HG02970 (cell line): Measurements from ENCODE around the gene AJUBA.
"Not testable (repeated sequence)": the region's sequence is repeated elsewhere in the genome, so short reads cannot be mapped to it uniquely, and the experiment has no call there.

Experiments used
- ATAC-seq: cut with Tn5 transposase; IDR thresholded peaks from one replicate; pipeline ENCODE4 v1.9.1; 2021; ENCODE audit warnings: mild to moderate bottlenecking, moderate library complexity, moderate number of reproducible peaks; ENCODE audit not compliant: unreplicated experiment, low FRiP score

Gene AJUBA

DNA sequence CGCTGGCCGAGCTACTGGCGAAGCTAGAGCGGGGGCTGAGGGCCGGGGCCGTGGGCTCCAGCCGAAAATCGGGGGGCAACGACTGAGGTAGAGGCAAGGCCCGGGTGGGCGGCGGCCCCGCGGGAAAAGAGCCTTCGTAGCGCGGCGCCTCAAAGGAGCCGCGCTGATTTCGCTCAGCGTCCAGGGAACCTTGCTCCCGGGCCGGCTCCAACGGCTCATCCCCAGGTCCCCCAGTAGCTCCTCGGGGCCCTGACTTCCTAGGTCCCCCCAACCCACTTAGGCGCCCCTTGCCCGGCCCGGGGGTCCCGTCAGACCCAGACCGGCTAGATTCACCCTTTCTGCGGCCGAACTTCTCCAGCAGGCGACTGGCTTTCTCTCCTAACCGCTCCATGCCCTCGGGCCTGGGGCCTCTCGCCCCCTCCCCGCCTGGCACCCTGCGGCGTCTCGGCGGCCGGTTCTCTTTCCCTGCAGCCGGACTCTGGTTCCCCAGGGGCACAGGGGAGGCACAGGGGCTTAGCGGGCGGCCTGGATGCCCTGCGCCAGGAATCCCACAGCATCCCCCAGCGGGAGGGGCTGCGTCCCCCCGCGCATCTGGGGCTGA, 375 bp downstream of the AJUBA start:
- no peak for ATAC-seq

DNA sequence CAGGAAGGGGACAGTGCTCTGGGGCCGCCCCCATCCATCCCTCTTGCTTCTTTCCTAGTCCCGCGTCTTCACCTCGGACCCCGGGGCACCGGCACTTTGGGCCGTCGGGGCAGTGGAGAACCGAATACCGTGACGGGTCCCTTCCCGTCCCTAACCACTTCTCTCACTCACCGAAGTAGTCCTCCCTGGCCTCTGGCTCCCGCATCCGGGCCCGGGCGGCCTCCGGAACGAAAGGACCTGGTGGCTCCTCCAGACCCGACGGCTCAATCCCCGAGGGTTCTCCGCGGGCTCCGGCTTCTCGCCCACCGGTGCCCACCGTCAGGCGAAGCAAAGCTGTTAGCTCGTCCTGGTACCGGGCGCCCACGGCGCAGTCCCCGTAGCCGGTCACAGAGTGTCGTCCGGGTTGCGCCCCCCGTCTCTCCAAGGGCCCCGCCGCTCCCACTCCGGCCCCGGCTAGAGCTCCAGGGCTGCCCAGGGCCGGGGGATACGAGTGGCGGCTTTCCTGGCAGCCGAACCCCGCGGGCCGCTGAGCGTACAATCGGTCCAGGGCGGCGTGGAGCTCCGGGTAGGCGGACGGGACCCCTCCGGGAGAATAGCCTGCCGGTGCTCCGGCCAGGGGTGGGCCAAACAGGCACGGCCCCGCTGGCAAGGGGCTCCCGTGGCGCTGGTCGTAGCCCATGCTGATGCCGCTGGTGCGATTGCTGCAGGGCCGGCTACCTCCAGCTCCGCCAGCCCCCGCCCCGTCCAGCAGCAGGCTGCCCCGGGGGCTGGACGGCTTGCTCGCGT, 1.1 kb downstream of the AJUBA start:
- no peak for ATAC-seq

DNA sequence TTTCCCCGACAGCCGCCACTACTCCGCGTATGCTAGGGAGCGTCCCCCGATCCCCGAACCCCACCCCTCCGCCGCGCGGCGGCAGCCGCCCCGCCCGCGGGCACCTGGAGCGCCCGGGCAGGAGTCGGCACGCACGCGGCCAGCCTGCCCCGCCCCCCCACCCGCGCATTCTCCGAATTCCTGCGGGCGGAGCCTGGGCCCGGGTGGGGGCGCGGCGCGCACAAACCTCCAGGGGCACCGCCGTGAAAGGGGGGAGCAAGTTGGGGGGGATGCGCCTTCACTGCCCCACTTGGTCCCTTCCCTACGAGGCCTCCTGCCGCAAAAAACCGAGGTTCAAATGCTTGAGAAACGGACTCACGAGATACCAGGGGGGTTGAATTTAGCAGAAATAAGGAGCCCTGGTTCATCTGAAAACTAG, 1.7 kb downstream of the AJUBA start:
- ATAC-seq: no peak

DNA sequence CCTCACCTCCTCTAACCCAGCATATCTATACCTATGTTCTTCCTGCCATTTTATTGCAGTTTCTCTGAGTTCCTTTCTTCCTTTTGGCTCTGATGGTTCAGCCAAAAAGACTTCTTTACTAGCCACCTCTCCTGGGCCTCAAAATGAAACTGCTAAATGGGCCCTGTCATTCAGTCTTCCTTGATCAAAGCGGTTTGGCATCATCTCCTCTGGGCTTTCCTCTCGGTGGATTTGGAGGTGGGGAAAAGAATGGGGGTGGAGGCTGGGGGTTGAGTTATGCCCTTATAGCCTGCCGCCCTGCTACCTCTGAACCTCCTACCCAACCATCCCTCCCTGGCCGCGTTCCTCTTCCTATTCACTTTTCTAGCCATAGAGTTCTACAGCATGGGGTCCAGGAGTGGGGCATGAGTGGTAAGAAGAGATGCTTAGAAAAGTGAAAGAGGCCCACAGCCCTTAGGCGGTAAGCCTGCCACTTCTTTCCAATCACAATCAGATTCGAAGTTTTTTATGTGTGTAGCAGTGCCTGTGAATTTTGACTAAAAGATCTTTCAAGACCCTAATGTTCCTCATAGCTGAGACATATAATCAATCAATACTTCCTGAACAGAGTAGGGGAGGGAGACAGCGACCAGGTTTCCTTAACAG, 2.5 kb downstream of the AJUBA start:
- no peak for ATAC-seq

DNA sequence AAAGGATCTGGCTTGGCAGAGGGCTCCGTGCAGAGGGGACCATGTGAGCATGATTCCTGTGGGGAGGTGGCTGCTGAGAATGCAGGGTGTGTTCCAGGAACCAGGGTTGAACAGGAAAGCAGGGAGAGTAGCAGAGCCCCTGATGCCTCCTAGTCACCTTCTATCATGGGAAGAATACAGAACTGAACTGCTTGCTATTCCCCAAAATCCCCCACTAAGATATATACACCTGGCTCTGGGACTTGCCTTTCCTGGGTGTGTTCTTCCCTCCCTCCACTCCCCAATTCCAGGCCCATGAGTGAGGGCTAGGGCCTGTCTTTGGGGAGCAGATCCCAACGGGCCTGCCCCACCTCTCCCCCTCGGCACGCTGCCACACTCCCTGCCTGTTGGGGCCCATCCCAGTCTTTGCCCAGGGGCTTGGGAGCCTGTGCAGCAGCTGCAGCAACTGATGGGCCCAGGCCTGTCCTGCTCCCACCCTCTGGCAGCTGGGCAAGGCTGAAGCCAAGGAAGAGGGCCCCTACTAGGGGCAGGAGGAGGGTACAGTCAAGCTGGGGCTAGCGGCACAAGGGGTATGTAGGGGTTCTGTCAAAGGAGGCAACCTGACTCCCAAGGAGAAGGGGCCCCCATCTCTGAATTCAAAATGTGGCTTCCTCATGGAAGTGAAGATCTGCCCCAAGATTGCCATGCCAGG, 3.2 kb downstream of the AJUBA start:
- no peak for ATAC-seq

DNA sequence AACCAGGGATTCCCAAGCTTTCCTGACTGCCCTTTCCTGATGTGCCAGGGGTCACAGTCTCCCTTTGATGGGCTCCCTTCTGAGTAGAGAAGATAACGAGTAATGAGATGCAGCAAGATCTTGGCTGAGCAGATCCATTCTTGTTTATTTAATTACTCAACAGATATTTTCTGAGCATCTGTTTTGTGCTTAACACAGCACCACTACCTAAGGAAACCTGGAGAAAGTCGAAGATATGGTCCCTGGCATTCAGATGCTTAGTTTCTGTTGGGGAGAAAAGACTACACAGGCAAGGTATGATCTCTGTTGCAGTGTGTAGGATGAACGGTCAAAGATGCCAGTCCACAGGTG, 3.9 kb downstream of the AJUBA start:
- ATAC-seq: no peak

DNA sequence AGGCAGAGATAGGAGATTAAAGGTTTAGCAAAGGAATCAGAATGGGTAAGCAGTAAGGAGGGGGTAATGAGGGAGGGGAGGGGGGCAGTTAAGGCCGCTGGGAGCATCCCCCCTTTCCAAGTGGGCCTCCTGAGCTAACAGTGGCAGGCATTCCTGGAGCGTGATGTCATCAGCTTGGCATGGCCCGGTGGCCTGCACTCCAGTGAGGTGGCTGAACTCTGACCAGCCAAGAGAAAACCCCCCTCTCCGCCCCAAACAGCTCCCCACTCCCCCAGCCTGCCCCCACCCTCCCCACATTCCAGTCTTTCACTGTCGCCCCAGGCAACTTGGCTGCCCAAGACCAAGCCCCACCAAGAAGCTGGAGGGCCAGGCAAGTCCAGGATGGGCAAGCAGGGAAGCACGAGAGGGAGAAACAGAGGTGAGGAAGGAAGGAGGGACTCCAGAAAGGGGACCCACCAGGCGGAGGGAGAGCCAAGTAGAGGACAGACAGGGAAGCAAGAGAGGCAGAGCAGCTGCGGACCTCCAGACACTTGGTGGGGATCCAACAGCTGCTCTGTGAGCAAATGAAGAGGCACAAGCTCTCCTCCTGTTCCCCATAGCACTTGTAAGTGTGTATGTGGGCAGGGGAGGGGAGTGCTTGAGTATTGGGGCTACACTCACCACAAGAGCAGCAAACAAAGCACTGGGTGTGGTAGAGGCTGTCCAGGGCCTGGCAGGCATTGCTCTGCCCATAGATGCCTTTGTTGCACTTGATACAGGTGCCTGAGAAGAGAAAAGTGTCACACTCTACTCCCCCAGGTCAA, 4.5 kb downstream of the AJUBA start:
- ATAC-seq: no peak

DNA sequence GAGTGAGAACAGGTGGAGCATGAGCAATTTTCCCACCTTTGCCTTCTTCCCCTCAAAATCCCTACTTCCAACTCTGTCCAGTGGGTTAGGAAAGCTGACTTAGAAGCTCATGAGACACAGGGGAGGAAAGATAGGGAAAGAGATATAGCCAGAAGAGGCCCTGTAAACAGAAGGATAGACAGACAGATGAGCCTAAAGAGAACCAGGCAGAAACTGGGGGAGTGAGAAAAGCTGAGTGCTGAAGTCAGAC, 5.0 kb downstream of the AJUBA start:
- no peak for ATAC-seq

DNA sequence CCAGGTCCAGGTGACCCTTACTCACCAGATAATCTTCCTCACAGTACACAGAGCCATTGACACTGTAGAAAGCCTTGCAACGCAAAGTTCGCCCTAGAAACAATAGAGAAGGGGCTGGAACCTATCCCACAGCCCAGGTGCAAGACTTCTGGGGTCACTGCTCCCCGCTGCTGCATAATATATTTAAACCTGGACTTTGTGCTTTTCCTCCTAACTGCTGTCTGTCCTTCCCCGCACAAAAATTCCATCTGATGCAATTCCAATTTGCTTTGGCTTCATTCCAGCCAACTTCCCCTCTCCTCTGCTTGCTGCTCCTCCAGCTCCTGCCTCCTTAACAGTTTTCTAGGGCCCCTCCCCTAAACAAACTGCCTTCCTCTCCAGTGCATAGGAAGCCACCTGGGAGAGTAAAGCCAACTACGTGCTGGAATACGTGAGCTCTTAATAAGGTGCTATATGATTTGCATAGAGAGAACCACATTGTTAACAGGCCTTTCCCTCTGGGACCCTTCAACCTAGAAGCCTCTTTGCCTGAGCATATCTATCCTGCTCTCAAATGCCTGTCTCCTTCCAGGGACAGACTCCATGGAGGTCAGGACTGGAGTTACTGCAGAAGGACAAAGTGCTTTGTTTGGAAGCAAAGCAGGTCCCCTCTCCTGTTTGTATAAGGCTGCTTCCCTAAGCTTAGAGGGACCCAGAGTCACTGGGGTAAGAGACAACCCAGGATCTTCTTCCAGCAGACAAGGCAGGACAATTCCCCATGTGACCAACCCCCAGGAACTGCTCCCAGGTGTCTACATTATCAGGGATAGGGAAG, 5.5 kb downstream of the AJUBA start:
- ATAC-seq: no peak

DNA sequence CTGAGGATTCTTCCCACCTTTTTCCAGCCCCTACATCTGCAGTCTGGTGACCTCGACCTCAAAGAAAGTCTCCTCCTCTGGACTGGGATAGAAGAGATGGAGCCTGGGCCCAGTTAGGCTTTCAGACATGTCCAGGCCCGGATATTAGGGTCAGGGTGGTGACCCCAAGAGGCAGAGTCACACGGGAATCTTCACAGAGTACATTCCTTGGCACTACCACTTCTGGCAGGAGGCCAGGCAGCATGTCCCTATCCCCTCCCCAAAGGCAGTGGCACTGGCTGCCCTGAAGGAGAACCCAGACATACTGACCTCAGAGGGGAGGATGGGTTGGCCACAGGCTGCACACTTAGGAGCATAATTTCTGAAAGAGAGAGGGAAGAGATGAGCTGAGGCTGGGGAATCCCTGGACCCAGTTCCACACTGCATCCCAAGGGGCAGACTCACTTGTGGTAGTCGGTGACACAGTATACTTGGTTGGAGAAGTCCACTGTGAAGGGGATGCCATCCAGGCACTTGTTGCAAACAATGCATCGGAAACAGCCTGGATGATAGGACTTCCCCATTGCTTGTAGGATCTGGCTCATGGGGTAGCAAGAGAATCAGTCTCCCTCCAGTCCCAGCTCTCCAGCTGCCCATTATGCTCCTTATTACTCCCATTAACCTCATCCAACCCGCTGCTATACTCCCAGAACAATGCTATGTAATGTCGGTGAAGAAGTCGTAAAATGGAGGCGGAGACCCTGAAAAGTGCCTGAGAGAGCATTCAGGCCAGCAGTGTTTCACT, 7.6 kb downstream of the AJUBA start:
- ATAC-seq: no peak

DNA sequence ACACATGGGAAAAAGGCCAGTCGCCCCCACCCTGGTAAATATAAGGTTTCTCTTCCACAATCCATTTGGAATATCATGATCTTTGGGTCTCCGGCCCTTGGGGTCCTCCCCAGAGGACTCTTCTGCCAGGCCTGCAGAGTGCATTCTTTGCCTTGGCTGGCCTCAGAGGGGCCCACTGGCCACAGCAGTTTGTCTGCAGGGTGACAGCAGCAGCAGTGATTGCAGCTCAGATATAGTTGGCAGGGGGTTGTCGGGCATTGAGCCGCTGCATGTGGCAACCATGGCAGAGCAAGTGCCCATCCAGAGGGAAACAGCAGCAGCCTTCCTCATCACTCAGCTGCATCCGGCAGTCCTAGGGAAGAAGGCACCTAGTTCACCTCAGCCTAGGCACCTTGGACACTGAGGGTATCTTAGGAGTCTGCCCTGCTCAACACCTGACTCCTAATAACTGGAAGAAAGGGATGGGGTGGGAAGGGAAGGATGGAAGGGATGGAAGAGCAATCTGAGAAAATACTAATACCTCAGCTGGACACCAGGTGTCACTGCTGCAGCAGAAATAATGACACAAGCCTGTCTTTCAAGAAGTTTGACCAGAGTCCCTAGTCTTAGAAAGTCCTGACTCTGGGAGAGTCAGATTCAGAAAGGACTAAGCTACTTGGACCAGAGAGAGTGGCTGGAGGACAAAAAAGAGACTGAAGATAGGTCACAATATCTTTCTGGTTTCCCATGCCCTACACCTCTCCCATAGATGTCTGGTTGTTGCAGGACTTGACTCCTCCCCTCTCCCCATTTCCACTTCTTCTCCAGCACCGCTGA, 8.9 kb downstream of the AJUBA start:
- no peak for ATAC-seq

DNA sequence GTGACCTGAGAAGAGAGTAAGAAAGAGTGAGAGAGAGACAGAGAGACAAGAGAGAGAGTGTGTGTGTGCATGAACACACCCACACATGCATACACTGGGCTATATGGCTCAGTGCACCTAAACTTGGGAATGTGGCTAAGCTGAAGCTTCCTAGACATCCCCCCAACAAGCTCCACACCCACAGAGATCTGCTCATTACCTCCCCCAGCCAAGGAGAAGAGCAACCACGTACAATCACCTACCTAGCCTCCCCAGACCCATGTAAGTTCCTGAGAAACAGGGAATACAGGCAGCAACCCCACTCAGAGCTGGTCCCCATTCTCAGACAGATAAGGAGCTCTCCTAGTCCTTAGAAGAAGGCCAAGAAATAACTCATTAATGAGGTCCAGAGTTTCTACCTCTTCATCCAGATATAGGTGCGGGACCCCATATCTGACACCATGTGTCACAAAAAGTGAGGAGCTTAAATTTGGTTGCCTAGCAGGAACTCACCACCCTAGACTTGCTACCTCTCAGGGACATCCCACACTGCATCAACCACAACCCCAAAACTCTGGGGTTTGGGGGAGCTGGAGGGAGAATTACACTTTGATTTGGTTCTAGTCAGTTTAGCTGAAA, 9.9 kb downstream of the AJUBA start:
- no peak for ATAC-seq

DNA sequence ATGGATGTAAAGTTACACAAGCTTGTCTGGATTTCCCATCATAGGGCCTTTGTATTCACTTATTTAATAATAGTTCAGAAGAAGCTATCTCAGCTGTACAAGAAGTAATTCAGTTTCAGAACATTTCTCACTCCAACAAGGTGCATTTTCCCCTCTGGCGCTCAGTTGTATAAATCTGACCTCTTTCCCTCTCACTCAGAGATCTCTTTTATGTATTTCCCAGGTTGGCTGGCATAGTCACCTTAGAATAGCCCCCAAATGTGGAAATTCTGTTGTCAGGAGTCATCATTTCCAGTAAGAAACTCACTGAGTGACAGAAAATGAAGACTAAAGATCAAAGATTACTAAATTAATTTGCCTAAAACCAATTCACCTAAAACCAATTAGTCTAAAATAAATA, 11.2 kb downstream of the AJUBA start:
- no peak for ATAC-seq

DNA sequence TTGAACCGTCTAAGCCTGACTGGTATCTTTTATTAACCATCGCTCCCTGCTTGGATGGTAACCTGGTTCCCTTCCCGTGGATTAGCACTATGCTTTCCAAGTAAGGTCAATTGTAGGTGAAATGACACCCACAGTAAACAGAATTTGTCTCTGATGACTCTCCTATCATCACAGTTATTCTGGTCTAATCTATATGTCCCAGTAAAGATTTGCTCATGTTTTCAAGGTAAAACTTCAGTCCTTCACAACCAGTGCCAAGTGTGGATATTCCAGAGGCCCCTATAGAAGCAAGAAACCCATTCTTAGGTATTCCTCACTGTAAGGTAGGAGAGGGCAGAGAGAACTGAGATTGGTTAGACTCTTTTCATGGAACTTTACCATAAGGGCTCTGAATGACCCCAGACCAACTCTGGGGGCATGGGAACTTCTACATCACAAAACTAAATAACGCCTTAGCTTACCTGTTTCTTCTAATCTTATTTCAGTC, 15.5 kb downstream of the AJUBA start:
- no peak for ATAC-seq

DNA sequence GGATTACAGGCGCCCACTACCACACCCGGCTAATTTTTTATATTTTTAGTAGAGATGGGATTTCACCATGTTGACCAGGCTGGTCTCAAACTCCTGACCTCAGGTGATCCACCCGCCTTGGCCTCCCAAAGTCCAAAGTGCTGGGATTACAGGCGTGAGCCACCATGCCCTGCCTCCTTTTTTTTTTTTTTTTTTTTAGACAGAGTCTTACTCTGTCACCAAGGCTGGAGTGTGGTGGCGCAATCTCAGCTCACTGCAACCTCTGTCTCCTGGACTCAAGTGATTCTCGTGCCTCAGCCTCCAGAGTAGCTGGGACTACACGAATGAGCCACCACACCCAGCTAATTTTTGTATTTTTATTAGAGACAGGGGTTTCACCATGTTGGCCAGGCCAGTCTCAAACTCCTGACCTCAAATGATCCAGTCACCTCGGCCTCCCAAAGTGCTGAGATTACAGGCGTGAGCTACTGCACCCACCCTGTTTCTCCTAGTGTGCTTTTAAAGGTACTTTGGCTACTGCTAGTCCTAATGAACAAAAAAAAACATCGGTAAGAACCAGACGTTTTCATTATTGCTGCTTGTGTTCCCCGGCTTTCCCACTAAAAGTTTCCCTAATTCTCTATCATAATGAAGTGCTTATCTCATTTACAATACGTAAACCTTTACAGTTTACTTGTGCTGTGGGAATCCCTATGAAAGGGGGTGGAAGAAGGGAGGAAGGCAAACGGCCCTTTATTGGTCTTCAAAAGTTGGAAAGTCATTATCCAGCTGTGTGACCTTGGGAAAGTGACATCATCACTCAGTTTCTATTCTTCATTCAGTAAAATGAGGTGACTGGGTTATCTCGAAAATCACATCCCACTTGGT, 16.2 kb downstream of the AJUBA start:
- not testable (repeated sequence) for ATAC-seq

DNA sequence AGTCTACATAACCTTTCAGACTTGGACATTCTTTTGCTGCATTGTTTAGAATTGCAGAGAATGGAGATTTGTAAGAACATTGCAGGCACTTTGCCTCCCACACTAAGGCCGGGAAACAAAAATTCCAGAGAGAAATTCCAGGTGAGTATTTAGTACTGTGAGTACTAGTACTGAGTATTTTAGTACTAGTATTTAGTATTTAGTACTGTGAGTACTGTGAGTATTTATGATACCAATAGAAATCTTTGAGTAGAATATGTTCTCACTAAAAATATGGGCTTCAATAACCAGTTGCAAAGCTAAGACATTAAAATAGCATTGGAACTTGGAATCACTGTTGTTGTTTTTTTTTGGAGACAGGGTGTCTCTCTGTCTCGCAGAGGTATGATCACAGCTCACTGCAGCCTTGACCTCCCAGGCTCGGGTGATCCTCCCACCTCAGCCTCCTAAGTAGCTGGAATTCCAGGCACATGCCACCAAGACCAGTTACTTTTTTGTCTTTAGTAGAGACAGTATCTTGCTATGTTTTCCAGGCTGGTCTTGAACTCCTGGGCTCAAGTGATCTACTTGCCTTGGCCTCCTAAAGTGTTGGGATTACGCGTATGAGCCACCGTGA, 20.2 kb downstream of the AJUBA start:
- no peak for ATAC-seq
